Fibroblast of villous mesenchyme (primary cell): ENCODE data around the gene PEX7. TPM values are rescaled to one million over a fixed set of nuclear protein-coding genes. Genes with fewer than 3 reads are reported as not detected.

ENCODE experiments used
- DNase-seq: peaks from one replicate; pipeline ENCODE4 v3.0.0-alpha.2; 2010; ENCODE audit warnings: low read depth
- H3K4me3 ChIP-seq: 2 replicates; pipeline ENCODE4 v1.5.1; 2011; ENCODE audit warnings: low read depth, mild to moderate bottlenecking, low read length
- total RNA-seq: library from RNA; depleted of rRNA; stranded (reverse); fragments of >200 nt; gene quantifications from 2 replicates; pipeline ENCODE4 v1.2.3, GENCODE V29; 2012
- TF ChIP-seq, protein P1 (sequence below): IDR thresholded peaks from 2 replicates; pipeline ENCODE4 v1.5.1; 2012; ENCODE audit warnings: low read depth, mild to moderate bottlenecking, low read length; ENCODE audit not compliant: insufficient read depth

PEX7 gene
- total RNA-seq, 1 donor, result 8.6 TPM

DNA sequence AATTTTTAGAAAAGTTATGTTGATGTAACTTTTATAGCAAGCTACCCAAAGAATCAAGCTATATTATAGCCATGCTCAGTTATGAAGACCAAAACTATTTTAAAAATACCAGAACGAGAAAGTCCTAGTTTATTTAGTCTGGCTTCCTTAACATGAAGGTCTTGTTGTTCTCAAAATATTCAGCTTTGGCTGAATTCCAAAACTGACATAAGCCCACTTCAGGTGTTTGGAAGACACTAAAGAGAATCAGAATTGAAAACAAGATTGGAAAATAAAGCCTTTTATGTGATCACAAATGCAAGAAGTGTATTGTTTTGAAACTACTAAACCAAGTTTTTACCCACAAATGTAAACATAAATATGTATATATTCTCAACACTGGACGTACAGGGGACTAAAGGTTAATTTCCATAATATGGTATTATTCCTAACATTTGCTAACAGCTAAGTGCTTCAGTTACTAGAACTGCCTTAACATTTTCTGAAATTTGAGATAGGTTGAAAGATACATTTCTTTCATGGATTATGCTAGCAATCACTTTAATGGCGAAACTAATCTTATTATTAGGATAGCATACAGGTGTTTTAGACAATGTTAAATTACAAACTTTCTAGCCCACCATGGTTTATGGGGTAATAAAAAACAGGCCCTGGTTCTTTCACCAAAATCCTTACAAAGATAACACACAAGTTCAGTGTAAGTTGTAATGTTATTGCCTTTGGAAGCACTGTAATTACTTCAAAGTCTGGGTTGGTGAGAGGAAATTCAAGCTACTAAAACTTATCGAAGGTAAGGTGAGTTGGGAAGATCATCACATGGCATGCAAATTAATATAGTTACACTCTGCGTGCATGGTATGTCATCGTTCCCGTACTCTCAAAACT, 31.7 kb upstream of the PEX7 start:
- DNase-seq, result peak; percentile 55

DNA sequence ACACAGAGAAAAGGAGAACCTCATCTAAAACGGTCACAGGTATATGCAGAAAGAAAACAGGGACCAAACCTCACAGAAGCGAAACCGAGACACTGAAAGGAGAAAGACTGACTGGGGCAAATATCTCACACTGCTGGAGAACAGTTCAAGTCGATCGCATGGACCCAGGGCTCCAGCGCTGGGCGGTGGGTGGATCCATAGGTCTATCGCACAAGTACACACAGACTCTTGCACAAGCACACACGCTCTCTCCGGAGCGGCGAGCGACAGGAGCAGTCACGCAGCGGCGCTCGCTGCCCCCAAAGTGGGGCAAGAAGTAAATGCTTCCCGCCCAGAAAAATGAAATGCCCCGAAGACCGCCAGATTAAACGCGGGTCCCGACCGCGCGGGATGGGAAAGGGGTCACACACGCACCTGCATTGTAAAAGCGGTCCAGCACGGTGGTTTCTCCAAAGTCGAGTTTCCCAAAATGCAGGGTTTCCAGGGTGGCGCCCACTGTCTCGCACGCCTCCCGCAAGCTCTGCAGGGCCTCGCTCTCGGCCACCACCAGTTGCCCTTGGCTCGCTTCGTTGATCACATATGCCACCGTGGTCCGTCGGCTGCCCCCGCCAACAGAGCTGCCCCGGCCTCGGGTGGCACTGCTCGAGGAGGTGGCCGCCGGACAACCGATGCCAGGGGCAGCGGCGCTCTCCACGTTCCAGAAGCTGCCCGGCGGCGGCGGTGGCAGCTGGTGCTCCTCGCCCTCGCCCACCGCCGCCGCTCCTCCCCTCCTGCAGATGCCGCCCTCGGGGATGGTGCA, 30.9 kb upstream of the PEX7 start:
- H3K4me3 ChIP-seq, result peak overlapping the region; percentile 82
- peak; percentile 77 for DNase-seq
- TF ChIP-seq, protein P1, sequence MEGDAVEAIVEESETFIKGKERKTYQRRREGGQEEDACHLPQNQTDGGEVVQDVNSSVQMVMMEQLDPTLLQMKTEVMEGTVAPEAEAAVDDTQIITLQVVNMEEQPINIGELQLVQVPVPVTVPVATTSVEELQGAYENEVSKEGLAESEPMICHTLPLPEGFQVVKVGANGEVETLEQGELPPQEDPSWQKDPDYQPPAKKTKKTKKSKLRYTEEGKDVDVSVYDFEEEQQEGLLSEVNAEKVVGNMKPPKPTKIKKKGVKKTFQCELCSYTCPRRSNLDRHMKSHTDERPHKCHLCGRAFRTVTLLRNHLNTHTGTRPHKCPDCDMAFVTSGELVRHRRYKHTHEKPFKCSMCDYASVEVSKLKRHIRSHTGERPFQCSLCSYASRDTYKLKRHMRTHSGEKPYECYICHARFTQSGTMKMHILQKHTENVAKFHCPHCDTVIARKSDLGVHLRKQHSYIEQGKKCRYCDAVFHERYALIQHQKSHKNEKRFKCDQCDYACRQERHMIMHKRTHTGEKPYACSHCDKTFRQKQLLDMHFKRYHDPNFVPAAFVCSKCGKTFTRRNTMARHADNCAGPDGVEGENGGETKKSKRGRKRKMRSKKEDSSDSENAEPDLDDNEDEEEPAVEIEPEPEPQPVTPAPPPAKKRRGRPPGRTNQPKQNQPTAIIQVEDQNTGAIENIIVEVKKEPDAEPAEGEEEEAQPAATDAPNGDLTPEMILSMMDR, result no peak

More for the DNA sequence above, 31.7 kb upstream of the PEX7 start:
- H3K4me3 ChIP-seq, result peak overlapping the region; percentile 82
- TF ChIP-seq, protein P1, result no peak

DNA sequence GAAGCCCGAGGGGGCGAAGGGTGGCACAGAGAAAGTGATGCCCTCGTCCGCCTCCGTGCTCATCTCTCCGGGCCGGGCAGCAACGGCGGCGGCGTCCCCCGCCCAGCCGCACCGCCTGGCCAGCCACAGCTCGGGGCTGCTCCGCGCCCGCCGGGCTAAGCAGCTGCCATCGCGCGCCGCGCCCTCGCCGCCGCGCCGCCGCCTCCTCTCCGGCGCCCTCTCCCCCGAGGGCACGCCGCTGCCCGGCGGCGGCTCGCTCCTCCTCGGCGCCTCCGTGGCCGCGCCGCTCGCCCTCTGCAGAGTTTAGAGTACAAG, 30.3 kb upstream of the PEX7 start:
- DNase-seq, result no peak
- peak overlapping the region; percentile 82 for H3K4me3 ChIP-seq
- TF ChIP-seq, protein P1, result no peak

DNA sequence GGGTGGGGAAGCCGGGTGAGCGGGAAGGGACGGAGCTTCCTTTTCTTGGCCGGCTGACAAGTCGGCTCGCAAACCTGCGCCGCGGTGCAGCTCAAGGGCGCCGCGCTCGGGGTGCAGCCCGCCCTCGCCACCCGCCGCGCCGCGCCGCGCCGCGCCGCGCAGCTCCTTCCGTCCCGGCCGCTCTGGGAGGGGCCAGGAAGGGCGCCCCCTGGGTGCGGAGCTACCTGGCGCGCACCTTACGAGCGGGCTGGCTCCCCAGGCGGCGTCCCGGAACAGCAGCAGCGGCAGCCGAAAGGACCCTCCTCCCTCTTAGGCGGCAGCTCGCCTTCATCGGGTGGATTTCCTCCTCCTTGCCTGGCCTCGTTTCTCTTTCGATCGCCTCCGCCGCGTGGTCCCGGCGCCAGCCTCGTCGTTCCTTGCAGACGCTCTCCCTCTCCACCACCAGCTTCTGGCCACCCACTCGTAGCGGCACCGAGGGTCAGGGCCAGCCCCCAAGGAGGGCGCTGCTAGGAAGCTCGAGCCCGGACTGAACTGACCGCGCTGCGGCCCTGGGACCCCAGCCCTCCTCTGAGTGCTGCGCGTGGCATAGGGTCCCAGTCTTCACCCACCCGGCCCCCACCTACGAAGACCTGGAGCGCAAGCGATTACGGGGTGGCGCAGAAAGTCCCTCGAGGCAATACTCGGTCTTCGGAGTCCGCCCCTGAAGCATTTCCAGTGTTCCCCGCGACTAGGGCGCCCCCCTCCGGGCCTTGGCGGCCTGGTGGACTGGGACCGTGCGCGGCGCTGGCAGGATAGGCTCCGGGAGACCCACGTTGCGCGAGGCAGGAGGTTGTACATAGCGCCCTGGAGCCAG, 29.8 kb upstream of the PEX7 start, which contains the start of gene MAP3K5:
Gene MAP3K5, minus strand, starts transcription at position 68 of the 853 bp plus-strand sequence. CDS start 320 bp downstream, outside the sequence.
- peak within 1 kb of the TSS; percentile 82 for H3K4me3 ChIP-seq
- TF ChIP-seq, protein P1, result peak; percentile 90
- peak; percentile 92 for DNase-seq

DNA sequence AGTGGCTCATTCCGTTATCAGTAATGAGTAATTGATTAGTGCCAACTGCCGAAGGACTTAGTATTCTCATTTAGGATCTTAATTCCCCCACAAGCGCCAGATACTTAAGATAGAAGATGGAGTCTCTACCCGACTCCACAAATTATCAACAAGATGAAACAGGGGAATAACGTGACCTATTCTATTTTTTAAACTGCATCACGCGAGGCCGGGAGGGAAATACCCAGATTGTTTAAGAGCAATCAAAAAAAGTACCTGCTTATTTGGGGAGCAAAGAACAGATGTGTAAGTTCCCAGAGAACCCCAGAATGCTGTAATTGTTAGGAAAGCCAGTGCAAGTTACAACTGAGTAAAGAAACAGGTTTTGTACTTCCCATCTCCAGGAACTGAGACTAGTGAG, 29.0 kb upstream of the PEX7 start:
- peak overlapping the region; percentile 82 for H3K4me3 ChIP-seq
- TF ChIP-seq, protein P1, result no peak
- DNase-seq, result no peak

DNA sequence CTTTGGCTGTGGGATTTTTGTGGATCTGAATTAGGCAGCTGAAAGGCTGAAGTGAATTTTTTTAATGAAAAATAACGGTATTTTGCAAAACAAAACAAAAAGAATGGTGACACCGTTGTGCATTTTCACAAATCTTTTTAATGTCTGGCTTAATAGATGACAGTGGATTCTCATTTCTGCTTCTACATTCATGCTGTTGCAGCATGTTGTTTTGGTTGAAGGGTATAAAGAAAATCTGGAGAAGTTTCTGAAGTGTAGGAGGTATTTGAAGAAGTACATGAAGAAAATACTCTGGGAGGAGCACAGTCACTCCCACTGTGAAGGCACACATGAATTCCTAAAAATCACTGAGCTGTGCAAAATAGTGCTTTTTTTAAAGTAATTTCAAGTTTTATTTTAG, 27.0 kb upstream of the PEX7 start:
- no peak overlapping the region for H3K4me3 ChIP-seq
- no peak for DNase-seq
- TF ChIP-seq, protein P1, result no peak
